Natural killer cell treated with Interleukin-12 subunit alpha and Interleukin-12 subunit beta and Interleukin-15 and Interleukin-18, amount 100 ng/mL, for 72 hours (primary cell): ENCODE results near the gene SMCR8. TPM values are rescaled to one million over a fixed set of nuclear protein-coding genes. Genes with fewer than 3 reads are reported as not detected.
"Not testable (repeated sequence)": the region's sequence is repeated elsewhere in the genome, so short reads cannot be mapped to it uniquely, and the experiment has no call there.

Experiments used
- ATAC-seq, 2 donors: fragments of 150-1000 bp; cut with Tn5 transposase in 1 of 2; sonication (Bioruptor Pico), chemical (Tn5 transposase) in 1 of 2; 2 replicates each; pipeline ENCODE4 v1.10.0; 2021
- DNase-seq: peaks from one replicate; pipeline ENCODE4 v3.0.0; 2022; ENCODE audit warnings: low spot score
- H3K27ac Mint-ChIP-seq, 2 donors: 1 replicate in 1 of 2; 2 replicates in 1 of 2; pipeline ENCODE4 v1.8.0; 2022; ENCODE audit warnings: mixed read lengths in 2 of 2, mild to moderate bottlenecking in 1 of 2, moderate library complexity in 1 of 2
- H3K27me3 Mint-ChIP-seq, 2 donors: 1 replicate in 1 of 2; 2 replicates in 1 of 2; pipeline ENCODE4 v1.8.0; 2022; ENCODE audit warnings: mixed read lengths in 2 of 2
- H3K36me3 Mint-ChIP-seq: one replicate; pipeline ENCODE4 v1.8.0; 2022; ENCODE audit warnings: mixed read lengths
- H3K4me1 Mint-ChIP-seq, 2 donors: 1 replicate in 1 of 2; 2 replicates in 1 of 2; pipeline ENCODE4 v1.8.0; 2022; ENCODE audit warnings: low read depth in 2 of 2, mixed read lengths in 2 of 2, mild to moderate bottlenecking in 1 of 2
- H3K4me3 Mint-ChIP-seq: one replicate; pipeline ENCODE4 v1.8.0; 2022; ENCODE audit warnings: mixed read lengths
- H3K9me3 Mint-ChIP-seq: 2 replicates; pipeline ENCODE4 v1.8.0; 2022; ENCODE audit warnings: mixed read lengths
- total RNA-seq, 2 donors: library from RNA; stranded (reverse); gene quantifications; one replicate each; pipeline ENCODE4 v1.2.3, GENCODE V29; 2022

The SMCR8 gene
- total RNA-seq, 2 donors from 2014 or later = 29.1 to 32.1 TPM

DNA sequence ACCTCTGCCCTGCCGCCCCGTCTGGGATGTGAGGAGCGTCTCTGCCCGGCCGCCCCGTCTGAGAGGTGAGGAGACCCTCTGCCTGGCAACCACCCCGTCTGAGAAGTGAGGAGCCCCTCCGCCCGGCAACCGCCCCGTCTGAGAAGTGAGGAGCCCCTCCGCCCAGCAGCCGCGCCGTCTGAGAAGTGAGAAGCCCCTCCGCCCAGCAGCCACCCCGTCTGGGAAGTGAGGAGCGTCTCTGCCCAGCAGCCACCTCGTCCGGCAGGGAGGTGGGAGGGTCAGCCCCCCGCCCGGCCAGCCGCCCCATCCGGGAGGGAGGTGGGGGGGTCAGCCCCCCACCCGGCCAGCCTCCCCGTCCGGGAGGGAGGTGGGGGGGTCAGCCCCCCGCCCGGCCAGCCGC is 17.0 kb upstream of the SMCR8 start:
- not testable (repeated sequence) for H3K27ac Mint-ChIP-seq, H3K9me3 Mint-ChIP-seq, H3K4me1 Mint-ChIP-seq, ATAC-seq, H3K4me3 Mint-ChIP-seq, H3K27me3 Mint-ChIP-seq, DNase-seq
- peaks cover 12% of the 10 kb centered on the region for H3K36me3 Mint-ChIP-seq

DNA sequence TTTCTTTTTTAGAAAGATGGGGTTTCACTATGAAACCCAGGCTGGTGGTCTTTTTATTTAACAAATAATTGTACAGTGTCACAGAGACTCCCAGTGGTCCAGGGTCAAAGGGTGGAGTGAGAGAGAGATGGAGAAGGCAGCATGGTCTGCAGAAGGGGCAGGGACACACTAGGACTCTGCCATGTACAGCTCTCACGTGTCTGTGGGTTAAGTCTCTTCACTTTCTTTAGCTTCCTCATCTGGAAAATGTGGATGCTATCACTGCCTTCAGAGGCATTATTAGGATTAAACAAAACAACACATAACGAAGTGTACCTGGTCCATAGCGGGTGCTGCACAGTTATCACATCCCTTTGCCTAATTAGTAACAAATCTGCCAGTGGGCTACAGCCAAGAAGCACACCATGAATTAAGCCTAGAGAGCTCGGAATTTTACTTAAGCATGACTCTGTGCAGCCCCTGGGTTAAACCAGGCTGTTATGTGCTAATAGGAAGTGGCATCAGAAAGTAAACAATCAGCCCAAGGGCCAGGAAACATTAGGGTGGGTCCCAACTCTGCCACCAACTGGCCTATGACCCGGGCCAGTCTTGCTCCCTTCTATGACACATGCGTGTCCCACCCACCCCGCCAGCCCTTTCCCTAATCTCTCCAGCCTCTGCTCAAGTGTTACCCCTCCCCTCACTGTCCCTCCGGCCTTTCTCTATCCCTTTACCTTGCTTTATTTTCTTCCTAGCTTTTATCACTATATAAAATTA is 14.2 kb upstream of the SMCR8 start:
- Mint-ChIP-seq H3K27me3 (no peaks in the 10 kb centered on the region), H3K36me3 (peaks cover 17% of the 10 kb centered on the region), H3K27ac (no peak overlapping the region), H3K9me3 (no peaks in the 10 kb centered on the region), H3K4me3 (no peak overlapping the region), H3K4me1 (no peaks in the 10 kb centered on the region)
- DNase-seq (no peak), ATAC-seq (no peak)

DNA sequence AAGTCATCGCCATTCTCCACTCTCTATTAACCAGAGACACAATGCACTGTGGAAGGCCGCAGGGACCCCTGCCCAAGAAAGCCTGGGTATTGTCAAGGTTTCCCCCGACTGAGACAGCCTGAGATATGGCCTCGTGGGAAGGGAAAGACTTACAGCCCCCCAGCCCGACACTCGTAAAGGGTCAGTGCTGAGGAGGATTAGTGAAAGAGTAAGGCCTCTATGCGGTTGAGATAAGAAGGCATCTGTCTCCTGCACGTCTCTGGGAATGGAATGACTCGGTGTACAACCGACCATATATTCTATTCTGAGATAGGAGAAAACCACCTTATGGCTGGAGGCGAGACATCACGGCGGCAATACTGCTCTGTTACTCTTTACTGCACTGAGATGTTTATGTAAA is 11.9 kb upstream of the SMCR8 start:
- not testable (repeated sequence) for H3K27me3 Mint-ChIP-seq, H3K9me3 Mint-ChIP-seq, H3K27ac Mint-ChIP-seq, DNase-seq, ATAC-seq, H3K4me1 Mint-ChIP-seq, H3K4me3 Mint-ChIP-seq
- peaks cover 19% of the 10 kb centered on the region for H3K36me3 Mint-ChIP-seq

DNA sequence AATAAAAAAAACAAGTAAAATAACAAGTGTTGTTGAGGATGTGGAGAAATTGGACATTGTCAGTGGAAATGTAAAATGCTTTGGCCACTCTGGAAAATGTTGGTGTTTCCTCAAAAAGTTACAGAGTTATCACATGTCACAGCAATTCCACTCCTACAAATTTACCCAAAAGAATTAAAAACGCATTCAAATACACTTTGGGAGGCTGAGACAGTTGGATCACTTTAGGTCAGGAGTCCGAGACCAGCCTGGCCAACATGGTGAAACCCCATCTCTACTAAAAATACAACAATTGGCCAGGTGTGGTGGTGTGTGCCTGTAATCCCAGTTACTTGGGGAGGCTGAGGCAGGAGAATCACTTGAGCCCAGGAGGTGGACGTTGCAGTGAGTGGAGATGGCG is 5.9 kb upstream of the SMCR8 start:
- ATAC-seq = no peak
- peaks cover 10% of the 10 kb centered on the region for H3K36me3 Mint-ChIP-seq
- no peak for DNase-seq
- H3K27me3 Mint-ChIP-seq = no peaks in the 10 kb centered on the region
- H3K4me1 Mint-ChIP-seq = peaks cover 32 to 33% of the 10 kb centered on the region in 2 donors
- no peak overlapping the region for H3K4me3 Mint-ChIP-seq
- no peak overlapping the region for H3K27ac Mint-ChIP-seq
- H3K9me3 Mint-ChIP-seq = no peaks in the 10 kb centered on the region

DNA sequence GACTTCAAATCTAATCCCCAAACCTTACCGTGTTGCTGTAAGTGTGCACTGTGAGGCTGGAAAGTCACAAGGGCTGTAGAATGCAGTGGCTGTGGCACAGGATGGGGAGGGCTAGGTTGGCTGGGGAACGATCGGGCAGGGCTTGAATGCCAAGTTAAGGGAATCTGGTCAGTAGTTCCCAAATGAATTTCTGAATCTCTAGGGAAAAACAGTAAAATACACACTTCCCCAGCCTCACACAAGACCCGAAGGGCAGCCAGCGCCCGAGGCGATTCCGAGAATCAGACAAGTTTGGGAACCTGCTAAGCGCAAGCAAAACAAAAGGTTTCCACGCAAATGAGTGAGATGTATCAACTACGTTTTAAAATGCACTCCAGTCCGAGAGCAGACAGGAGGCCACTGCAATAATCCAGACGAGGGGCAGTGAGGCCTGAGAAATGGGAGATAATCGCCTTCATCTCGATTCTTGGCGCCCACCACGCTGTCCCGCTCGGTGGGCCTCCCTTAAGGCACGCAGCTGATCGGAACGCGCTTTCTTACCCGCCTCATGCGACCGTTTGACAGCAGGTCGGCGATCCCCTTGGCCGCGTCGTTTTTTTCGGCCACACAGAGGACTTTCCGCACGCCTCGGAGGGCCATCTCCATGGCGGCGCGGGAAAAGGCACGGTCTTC is 898 bp upstream of the SMCR8 start:
- Mint-ChIP-seq H3K27ac (peak overlapping the region; percentile 98), H3K9me3 (no peaks in the 10 kb centered on the region), H3K36me3 (peaks cover 11% of the 10 kb centered on the region), H3K4me3 (peak overlapping the region; percentile 92), H3K4me1 (peaks cover 58 to 62% of the 10 kb centered on the region in 2 donors), H3K27me3 (no peaks in the 10 kb centered on the region)
- ATAC-seq (no peak), DNase-seq (peak; percentile 29)

DNA sequence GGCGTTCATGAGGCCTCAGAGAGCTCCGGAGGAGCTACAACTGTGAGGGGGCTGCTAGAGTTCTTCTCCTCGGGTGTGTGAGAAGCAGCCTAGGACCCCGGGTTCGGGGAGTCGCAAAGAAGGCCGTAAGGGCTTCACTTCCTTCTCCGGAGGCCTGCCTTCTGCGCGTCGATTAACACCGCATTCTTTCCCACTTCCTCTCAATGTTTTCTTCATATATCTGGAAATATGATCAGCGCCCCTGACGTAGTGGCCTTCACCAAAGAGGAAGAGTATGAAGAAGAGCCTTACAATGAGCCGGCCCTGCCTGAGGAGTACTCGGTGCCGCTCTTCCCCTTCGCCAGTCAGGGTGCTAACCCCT is 449 bp downstream of the SMCR8 start:
- ATAC-seq = peak in 1 of 2 donors; percentile 8
- DNase-seq = peak; percentile 54
- H3K36me3 Mint-ChIP-seq = peaks cover 11% of the 10 kb centered on the region
- H3K27me3 Mint-ChIP-seq = no peaks in the 10 kb centered on the region
- H3K27ac Mint-ChIP-seq = peak overlapping the region; percentile 98
- H3K4me3 Mint-ChIP-seq = peak overlapping the region; percentile 92
- peaks cover 67 to 70% of the 10 kb centered on the region in 2 donors for H3K4me1 Mint-ChIP-seq
- no peaks in the 10 kb centered on the region for H3K9me3 Mint-ChIP-seq

DNA sequence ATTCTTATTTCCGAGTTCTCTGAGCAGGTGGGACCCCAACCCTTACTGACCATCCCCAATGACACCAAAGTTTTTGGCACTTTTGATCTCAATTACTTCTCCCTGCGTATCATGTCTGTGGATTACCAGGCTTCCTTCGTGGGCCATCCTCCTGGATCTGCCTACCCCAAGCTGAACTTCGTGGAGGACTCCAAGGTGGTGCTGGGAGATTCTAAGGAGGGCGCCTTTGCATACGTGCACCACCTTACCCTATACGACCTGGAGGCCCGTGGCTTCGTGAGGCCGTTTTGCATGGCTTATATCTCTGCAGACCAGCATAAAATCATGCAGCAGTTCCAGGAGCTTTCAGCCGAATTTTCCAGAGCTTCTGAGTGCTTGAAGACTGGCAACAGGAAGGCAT is 868 bp downstream of the SMCR8 start:
- Mint-ChIP-seq H3K27me3 (no peaks in the 10 kb centered on the region), H3K27ac (peak overlapping the region; percentile 98), H3K9me3 (no peaks in the 10 kb centered on the region), H3K36me3 (peaks cover 11% of the 10 kb centered on the region), H3K4me1 (peaks cover 68 to 71% of the 10 kb centered on the region in 2 donors), H3K4me3 (peak overlapping the region; percentile 92)
- no peak for ATAC-seq
- no peak for DNase-seq

DNA sequence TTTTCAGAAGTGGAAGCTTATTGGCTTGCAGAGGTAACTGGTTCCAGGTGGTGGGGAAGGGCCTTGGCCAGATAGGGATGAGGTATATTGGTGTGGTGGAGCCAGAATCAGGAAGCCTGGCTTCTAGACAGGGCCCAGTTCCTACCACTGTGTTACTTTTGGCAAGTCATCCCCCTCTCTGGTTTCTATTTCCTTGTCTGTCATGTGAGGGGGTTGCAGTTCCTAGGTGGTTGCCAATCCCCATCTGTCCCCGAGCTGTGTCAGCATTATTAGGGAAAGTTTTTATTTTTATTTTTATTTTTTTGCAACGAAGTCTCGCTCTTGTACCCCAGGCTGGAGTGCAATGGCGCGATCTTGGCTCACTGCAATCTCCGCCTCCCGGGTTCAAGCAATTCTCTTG is 3.0 kb downstream of the SMCR8 start:
- H3K36me3 Mint-ChIP-seq = peaks cover 9% of the 10 kb centered on the region
- no peaks in the 10 kb centered on the region for H3K9me3 Mint-ChIP-seq
- no peaks in the 10 kb centered on the region for H3K27me3 Mint-ChIP-seq
- H3K27ac Mint-ChIP-seq = peak overlapping the region in 1 of 2 donors; percentile 43
- peaks cover 59% of the 10 kb centered on the region in 2 donors for H3K4me1 Mint-ChIP-seq
- ATAC-seq = no peak
- no peak for DNase-seq
- H3K4me3 Mint-ChIP-seq = peak overlapping the region; percentile 27

DNA sequence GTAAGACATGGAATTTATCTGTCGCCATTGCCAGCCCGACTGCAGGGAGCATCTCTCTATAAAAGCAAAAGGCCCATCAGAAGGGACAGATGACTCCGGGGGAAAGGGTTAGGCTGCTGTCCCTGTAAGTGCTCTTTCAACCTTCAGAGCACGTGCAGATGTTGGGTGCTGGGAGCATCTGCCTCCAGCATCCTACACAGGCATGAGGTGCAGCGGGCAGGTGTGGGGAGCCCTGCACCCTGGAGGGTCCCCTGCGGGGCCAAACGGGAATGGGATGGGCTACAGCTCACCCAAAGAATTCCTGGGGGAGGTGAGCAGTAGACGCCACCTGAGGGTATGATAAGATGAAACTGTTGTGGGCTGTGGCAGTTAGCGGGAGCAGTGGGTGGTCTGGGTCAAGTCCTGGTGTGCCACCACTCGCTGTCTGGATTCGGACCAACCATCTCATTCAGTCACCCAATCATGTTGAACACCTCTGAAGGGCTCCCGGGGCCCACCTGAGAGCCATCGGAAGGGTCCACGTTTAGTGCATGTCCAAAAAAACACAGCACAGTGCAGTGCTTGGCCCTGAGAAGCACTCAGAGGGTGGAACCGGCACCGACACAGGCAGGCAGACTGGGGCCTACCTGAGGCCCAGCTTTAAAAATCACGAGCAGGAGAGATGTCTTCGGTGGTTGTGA is 3.8 kb downstream of the SMCR8 start:
- H3K4me1 Mint-ChIP-seq = peaks cover 51 to 53% of the 10 kb centered on the region in 2 donors
- peak; percentile 59 for DNase-seq
- peak overlapping the region; percentile 20 for H3K4me3 Mint-ChIP-seq
- peaks cover 5% of the 10 kb centered on the region for H3K36me3 Mint-ChIP-seq
- no peak overlapping the region for H3K27ac Mint-ChIP-seq
- H3K9me3 Mint-ChIP-seq = no peaks in the 10 kb centered on the region
- no peaks in the 10 kb centered on the region for H3K27me3 Mint-ChIP-seq
- ATAC-seq = no peak

DNA sequence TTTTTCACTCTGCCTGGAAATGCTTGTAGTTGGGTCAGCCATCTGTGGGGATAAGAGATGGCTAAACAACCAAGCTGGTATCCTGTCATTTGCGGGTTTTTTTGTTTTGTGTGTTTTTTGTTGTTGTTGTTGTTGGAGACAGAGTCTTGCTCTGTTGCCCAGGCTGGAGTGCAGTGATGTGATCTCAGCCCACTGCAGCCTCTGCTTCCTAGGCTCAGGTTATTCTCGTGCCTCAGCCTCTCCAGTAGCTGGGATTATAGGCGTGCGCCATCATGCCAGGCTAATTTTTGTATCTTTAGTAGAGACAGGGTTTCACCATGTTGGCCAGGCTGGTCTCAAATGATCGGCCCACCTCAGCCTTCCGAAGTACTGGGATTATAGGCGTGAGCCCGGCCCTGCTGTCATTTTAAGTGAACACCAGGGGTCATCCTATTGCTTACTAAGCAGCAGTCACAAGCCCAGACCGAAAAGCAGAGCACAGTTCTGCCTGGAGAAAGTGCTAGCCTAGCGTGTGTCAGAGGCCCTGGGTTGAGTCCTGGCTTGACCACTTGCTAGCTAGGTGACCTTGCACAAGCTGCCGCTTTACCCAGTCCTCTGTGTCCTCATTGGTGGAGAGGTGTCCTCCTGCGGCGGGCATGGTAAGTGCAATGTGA is 4.6 kb downstream of the SMCR8 start:
- no peaks in the 10 kb centered on the region for H3K27me3 Mint-ChIP-seq
- ATAC-seq (no peak), DNase-seq (peak; percentile 39)
- H3K27ac Mint-ChIP-seq = no peak overlapping the region
- H3K9me3 Mint-ChIP-seq = no peaks in the 10 kb centered on the region
- peaks cover 5% of the 10 kb centered on the region for H3K36me3 Mint-ChIP-seq
- peaks cover 48 to 50% of the 10 kb centered on the region in 2 donors for H3K4me1 Mint-ChIP-seq
- H3K4me3 Mint-ChIP-seq = no peak overlapping the region

DNA sequence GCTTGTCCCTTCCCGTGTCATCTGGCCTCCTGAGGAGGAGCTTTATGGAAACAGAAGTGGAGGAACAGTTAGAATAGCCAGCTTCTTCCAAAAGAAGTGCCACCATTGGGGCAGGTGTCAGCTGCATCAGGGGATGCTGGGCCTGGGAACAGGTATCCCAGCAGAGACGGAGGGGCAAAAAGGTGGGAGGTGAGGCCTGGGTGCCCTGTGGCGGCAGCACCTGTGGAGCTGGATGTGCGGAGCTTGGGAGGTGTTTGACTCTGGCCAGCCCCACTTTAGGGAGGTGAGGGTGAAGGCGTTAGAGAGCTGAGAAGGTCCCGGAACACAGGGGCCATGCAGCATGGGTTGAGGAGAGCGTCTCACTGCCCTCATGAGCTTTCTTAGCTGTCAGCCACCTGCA is 5.2 kb downstream of the SMCR8 start:
- Mint-ChIP-seq H3K4me1 (peaks cover 48 to 52% of the 10 kb centered on the region in 2 donors), H3K9me3 (no peaks in the 10 kb centered on the region), H3K4me3 (no peak overlapping the region), H3K27me3 (no peaks in the 10 kb centered on the region), H3K27ac (no peak overlapping the region), H3K36me3 (peaks cover 5% of the 10 kb centered on the region)
- DNase-seq = no peak
- no peak for ATAC-seq

DNA sequence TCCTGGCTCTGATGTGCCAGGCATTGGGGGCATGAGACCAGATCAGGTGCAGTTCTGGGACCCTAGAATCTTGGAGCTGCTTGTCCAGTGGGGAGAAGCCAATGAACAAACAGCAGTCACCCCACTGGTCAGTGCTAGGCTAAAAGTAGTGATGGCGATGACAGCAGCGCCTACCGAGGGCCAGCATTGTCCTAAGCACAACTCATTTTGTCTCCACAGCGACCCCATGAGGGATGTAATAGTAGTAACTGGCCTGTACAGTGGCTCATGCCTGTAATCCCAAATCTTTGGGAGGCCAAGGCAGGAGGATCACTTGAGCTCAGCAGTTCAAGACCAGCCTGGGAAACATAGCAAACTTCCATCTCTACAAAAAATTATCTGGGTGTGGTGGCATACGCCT is 6.2 kb downstream of the SMCR8 start:
- Mint-ChIP-seq H3K36me3 (peaks cover 5% of the 10 kb centered on the region), H3K4me1 (peaks cover 40 to 45% of the 10 kb centered on the region in 2 donors), H3K27ac (peak overlapping the region in 1 of 2 donors; percentile 19), H3K9me3 (no peaks in the 10 kb centered on the region), H3K27me3 (no peaks in the 10 kb centered on the region), H3K4me3 (no peak overlapping the region)
- DNase-seq = no peak
- no peak for ATAC-seq

DNA sequence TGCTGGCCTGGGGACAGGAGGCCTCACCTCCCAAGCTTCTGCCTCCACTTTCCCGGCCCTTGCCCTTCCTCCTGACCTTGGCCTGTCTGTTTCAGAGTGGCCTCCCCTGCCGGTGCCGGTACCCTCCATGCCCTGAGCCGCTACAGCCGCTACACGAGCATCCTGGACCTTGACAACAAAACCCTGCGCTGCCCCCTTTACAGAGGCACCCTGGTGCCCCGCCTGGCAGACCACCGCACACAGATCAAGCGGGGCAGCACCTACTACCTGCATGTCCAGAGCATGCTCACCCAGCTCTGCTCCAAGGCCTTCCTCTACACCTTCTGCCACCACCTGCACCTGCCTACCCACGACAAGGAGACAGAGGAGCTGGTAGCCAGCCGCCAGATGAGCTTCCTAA is 7.4 kb downstream of the SMCR8 start:
- DNase-seq (peak; percentile 31), ATAC-seq (no peak)
- H3K27me3 Mint-ChIP-seq = no peaks in the 10 kb centered on the region
- H3K4me1 Mint-ChIP-seq = peaks cover 29 to 34% of the 10 kb centered on the region in 2 donors
- H3K27ac Mint-ChIP-seq = peak overlapping the region in 1 of 2 donors; percentile 26
- H3K9me3 Mint-ChIP-seq = no peaks in the 10 kb centered on the region
- no peak overlapping the region for H3K4me3 Mint-ChIP-seq
- no peaks in the 10 kb centered on the region for H3K36me3 Mint-ChIP-seq
